Thyroid gland (tissue), 4 donors: ENCODE data around the gene DYNC1LI2.

ENCODE experiments used
- CTCF ChIP-seq, 6 experiments: fragments of 200-600 bp in 3 of 6; fragments of 450-650 bp in 3 of 6; sonication (generic) in 3 of 6; IDR thresholded peaks; one replicate each; pipeline ENCODE4 v1.5.1; 2016 to 2019; ENCODE audit warnings: antibody characterized with exemption in 6 of 6, mild to moderate bottlenecking in 2 of 6, inconsistent platforms in 1 of 6, moderate library complexity in 1 of 6
- POLR2A ChIP-seq, 2 donors: fragments of 450-650 bp; IDR thresholded peaks; one replicate each; pipeline ENCODE4 v1.6.1; 2017; ENCODE audit warnings: antibody characterized with exemption in 2 of 2, mild to moderate bottlenecking in 2 of 2, moderate library complexity in 1 of 2

GRCh38 chr16:66689282-66689681 lies 62.1 kb downstream of the DYNC1LI2 start:
- TF ChIP-seq CTCF (IDR thresholded peaks at IDR 0.05) (no peak), POLR2A (IDR thresholded peaks at IDR 0.05) (no peak)
